Chondrocyte (in vitro differentiated cells): ENCODE results near the gene SPARC. TPM values are rescaled to one million over a fixed set of nuclear protein-coding genes. Genes with fewer than 3 reads are reported as not detected.
A peak's percentile ranks its signal among the peaks of the same experiment; 100 is the strongest.

Source experiments
- DNase-seq: peaks from one replicate; pipeline ENCODE4 v3.0.0; 2021; ENCODE audit warnings: mixed read lengths, low spot score
- H3K27ac Mint-ChIP-seq: one replicate; pipeline ENCODE4 v1.8.0; 2021; ENCODE audit warnings: mild to moderate bottlenecking, moderate library complexity, mixed read lengths; ENCODE audit not compliant: unreplicated experiment
- H3K27me3 Mint-ChIP-seq: 2 replicates; pipeline ENCODE4 v1.8.0; 2021; ENCODE audit warnings: low read depth, mixed read lengths
- H3K36me3 Mint-ChIP-seq: 2 replicates; pipeline ENCODE4 v1.8.0; 2021; ENCODE audit warnings: low read depth, mixed read lengths
- H3K4me1 Mint-ChIP-seq: 2 replicates; pipeline ENCODE4 v1.8.0; 2021; ENCODE audit warnings: low read depth, mild to moderate bottlenecking, mixed read lengths
- H3K4me3 Mint-ChIP-seq: one replicate; pipeline ENCODE4 v1.8.0; 2021; ENCODE audit warnings: mild to moderate bottlenecking, moderate library complexity, mixed read lengths; ENCODE audit not compliant: unreplicated experiment
- H3K9me3 Mint-ChIP-seq: 2 replicates; pipeline ENCODE4 v1.8.0; 2021; ENCODE audit warnings: low read depth, mixed read lengths
- total RNA-seq: library from RNA; stranded (reverse); gene quantifications from 3 replicates; pipeline ENCODE4 v1.2.1, GENCODE V29; 2021
- TF ChIP-seq, protein P1 (sequence below): fragments of 200-600 bp; sonication (generic); IDR thresholded peaks from 2 replicates; pipeline ENCODE4 v1.5.0; 2021; ENCODE audit warnings: antibody characterized with exemption, mild to moderate bottlenecking, moderate library complexity

SPARC gene
- total RNA-seq, 1 donor from 2014 or later: 24,306 TPM

DNA sequence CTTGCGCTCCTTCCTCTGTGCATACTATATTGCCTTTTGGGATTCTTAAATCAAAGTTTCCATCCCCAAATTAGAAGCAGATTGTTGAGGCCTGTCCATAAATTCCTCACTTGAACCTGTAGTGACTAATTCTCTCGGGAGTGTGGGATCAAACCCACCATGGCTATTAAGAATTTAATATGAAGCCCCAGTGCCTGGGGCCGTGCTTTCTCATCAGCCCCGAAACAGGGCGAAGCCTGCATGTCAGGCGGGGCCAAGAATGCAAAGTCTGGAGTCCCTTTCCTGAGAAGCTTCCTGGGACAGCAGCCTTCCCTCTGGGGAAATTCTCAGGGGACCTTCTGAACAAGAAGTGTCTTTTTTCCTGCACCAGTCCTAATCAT, 66.3 kb downstream of the SPARC start:
- H3K27ac Mint-ChIP-seq: peak overlapping the region; percentile 81
- TF ChIP-seq, protein P1, sequence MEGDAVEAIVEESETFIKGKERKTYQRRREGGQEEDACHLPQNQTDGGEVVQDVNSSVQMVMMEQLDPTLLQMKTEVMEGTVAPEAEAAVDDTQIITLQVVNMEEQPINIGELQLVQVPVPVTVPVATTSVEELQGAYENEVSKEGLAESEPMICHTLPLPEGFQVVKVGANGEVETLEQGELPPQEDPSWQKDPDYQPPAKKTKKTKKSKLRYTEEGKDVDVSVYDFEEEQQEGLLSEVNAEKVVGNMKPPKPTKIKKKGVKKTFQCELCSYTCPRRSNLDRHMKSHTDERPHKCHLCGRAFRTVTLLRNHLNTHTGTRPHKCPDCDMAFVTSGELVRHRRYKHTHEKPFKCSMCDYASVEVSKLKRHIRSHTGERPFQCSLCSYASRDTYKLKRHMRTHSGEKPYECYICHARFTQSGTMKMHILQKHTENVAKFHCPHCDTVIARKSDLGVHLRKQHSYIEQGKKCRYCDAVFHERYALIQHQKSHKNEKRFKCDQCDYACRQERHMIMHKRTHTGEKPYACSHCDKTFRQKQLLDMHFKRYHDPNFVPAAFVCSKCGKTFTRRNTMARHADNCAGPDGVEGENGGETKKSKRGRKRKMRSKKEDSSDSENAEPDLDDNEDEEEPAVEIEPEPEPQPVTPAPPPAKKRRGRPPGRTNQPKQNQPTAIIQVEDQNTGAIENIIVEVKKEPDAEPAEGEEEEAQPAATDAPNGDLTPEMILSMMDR: no peak

DNA sequence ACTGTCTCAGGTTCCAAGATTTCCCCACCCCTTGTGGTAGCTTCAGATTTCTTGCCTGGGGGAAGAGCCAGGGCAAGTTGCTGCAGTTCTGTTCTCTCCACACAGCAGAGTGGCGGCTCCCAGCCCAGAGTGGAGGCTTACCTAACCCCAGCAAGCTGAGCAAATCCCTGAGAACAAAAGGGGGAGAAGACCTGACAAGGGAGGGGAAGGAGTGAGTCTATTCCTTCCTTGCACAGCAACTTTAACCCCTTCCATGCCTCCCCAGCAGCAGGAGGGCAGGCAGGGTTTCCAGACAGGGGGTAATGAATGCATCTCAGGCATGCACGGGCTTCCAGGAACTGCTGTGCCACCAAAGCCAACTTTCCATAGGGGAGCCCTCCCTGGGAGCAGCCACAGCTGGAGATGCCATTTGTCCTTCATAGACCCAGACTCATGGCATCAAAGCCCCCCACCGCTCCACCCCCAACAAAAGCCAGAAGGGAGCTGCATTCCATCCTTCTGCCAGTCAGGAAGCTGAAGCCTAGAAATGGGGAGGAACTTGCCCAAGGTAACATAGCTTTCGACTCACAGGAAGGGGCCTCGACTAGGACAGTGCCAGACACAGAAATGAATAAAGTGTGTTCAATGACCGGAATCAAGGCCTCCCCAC, 66.8 kb downstream of the SPARC start:
- DNase-seq: no peak
- H3K4me3 Mint-ChIP-seq: no peak overlapping the region
- no peaks in the 10 kb centered on the region for H3K36me3 Mint-ChIP-seq
- H3K9me3 Mint-ChIP-seq: peaks cover 3% of the 10 kb centered on the region
- peak overlapping the region; percentile 81 for H3K27ac Mint-ChIP-seq
- TF ChIP-seq, protein P1: no peak
- H3K27me3 Mint-ChIP-seq: no peaks in the 10 kb centered on the region
- H3K4me1 Mint-ChIP-seq: peaks cover 64% of the 10 kb centered on the region

More for the DNA sequence above, 66.3 kb downstream of the SPARC start:
- H3K36me3 Mint-ChIP-seq: no peaks in the 10 kb centered on the region
- H3K27me3 Mint-ChIP-seq: no peaks in the 10 kb centered on the region
- DNase-seq: no peak
- H3K9me3 Mint-ChIP-seq: peaks cover 3% of the 10 kb centered on the region
- H3K4me3 Mint-ChIP-seq: peak overlapping the region; percentile 10
- peaks cover 65% of the 10 kb centered on the region for H3K4me1 Mint-ChIP-seq

DNA sequence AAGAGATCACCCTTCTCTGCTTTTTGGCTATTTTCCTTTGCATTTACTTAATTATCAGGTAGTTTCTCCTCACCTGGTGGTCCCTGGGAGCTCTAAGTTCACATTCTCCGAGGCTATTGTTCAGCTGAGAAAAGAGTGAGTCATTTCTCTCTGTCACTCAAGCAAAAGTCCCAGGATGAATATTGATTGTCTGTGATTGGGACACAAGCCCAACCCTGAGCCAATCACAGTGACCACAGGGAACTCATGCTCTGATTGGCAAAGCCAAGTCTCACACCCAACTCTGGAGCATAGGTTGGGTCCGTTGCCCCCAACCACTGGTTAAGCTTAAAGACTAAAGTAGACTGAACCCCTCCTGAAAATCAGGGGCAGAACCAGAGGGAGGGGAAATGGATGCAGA, 67.8 kb downstream of the SPARC start:
- peaks cover 3% of the 10 kb centered on the region for H3K9me3 Mint-ChIP-seq
- TF ChIP-seq, protein P1: no peak
- no peaks in the 10 kb centered on the region for H3K27me3 Mint-ChIP-seq
- H3K4me1 Mint-ChIP-seq: peaks cover 60% of the 10 kb centered on the region
- no peaks in the 10 kb centered on the region for H3K36me3 Mint-ChIP-seq
- no peak for DNase-seq
- no peak overlapping the region for H3K4me3 Mint-ChIP-seq
- H3K27ac Mint-ChIP-seq: peak overlapping the region; percentile 81

DNA sequence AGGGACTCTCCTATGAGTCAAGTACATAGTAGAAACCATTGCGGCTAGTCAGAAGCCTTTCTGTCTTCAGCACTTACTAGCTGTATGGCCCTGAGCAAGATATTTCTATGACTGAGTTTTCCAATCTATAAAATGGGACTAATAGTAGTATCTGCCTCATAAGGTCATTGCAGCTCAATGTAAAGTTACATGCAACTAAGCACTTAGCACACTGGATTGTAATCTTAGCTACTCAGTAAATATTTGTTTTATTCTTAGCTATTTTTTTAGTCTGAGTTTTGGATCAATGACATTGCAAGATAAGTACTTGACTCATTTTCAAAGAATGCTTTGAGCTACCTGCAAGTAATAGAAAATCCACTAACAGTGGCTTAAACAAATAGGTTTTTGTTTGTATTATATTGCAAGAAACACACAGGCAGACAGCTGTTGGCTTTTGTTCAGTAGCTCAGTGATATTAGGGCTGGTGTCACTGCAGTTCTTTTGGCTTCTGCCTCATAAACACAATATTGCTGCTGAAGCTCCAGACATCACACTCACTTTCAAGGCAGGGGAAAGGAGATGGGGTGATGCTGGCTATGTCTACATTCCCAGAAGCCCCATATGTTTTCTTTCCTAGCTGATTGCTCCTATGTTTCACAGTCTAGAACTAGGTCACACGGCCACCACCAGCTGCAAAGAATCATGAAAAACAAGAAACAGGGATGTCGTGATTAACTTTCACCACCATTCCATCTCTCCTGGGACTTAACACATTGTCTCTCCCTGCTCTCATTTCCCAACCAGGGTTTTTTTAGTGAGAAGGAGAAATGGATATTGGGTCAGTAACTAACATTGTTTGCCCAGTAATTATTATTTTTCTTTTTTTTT, 68.6 kb downstream of the SPARC start:
- H3K36me3 Mint-ChIP-seq: no peaks in the 10 kb centered on the region
- H3K4me1 Mint-ChIP-seq: peaks cover 65% of the 10 kb centered on the region
- H3K27me3 Mint-ChIP-seq: no peaks in the 10 kb centered on the region
- no peak overlapping the region for H3K27ac Mint-ChIP-seq
- H3K9me3 Mint-ChIP-seq: peaks cover 3% of the 10 kb centered on the region
- DNase-seq: no peak
- TF ChIP-seq, protein P1: no peak
- no peak overlapping the region for H3K4me3 Mint-ChIP-seq

DNA sequence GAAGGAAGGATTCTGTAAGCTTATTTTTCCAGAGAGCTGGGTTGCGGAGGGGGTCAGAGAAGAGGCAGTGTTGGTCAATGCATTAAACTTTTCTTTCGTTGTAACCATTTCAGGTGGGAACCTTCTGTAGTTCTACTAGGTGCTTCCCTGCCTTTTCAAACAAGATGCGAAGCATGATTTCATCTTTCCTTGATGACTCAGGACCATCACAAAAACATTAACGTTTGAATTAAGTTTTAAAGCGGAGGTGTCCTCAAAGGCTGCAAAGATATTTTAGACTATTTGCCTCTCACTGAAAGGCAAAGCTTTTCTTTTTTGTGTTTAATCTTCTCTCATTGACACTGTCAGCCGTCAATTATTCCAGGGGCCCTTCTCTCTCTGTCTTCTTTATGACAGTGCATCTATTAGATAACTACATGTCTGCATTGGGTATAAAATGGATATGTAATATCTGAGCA, 69.3 kb downstream of the SPARC start:
- Mint-ChIP-seq H3K9me3 (peaks cover 3% of the 10 kb centered on the region), H3K36me3 (no peaks in the 10 kb centered on the region), H3K27me3 (no peaks in the 10 kb centered on the region), H3K4me1 (peaks cover 67% of the 10 kb centered on the region), H3K4me3 (no peak overlapping the region), H3K27ac (no peak overlapping the region)
- TF ChIP-seq, protein P1: no peak
- no peak for DNase-seq
